K562 (cell line): ENCODE data around the gene ZNHIT3. TPM values are rescaled to one million over a fixed set of nuclear protein-coding genes. Genes with fewer than 3 reads are reported as not detected.
A peak's percentile ranks its signal among the peaks of the same experiment; 100 is the strongest.

ENCODE experiments used
- ATAC-seq: fragments of 200-7000 bp; cut with Tn5 transposase; 3 replicates; pipeline ENCODE4 v1.9.1; 2020; ENCODE audit warnings: moderate library complexity
- BruUV-seq: library from RNA; stranded (reverse); fragments of 400-500 nt; replicated peaks from 2 replicates; lab custom pipeline; 2021; lab: Mats Ljungman, UMichigan
- CTCF ChIA-PET: fragments of 300-600 bp; formaldehyde crosslinking; extraction: SDS; loops from one replicate; lab custom pipeline; 2021; ENCODE audit warnings: low intra/inter-chr PET ratio; lab: Yijun Ruan, JAX
- POLR2A ChIA-PET: fragments of 300-600, 350-650 bp; sonication (Branson Sonifier 250); formaldehyde crosslinking; extraction: SDS; loops from one replicate; lab custom pipeline; 2021; ENCODE audit warnings: antibody characterized with exemption, inconsistent platforms; lab: Yijun Ruan, JAX
- DNase-seq, 4 experiments: peaks; one replicate each; pipeline versions ENCODE4 v3.0.0 to v3.0.0-alpha.2; 2011 to 2018; ENCODE audit warnings: low spot score in 3 of 4, mixed read lengths in 3 of 4; ENCODE audit errors: extremely low read depth in 1 of 4
- FAIRE-seq: peaks from 2 replicates; lab custom pipeline; 2011; peaks lifted over from hg19 to GRCh38; lab: Jason Lieb, UNC
- H2AFZ ChIP-seq: 2 replicates; pipeline ENCODE4 v1.6.0; 2011; ENCODE audit warnings: low read depth, low read length, control low read depth, inconsistent platforms
- H3K27ac ChIP-seq: fragments of 200-600 bp; 3 replicates; pipeline ENCODE4 v1.8.0; 2011; ENCODE audit warnings: low read depth, mild to moderate bottlenecking, control low read depth, inconsistent platforms, low read length, moderate library complexity, mixed read lengths; ENCODE audit errors: extremely low read depth
- H3K27me3 ChIP-seq, 2 experiments: fragments of 300-600 bp in 1 of 2; 2 replicates in 1 of 2; 3 replicates in 1 of 2; pipeline versions ENCODE4 v1.6.0 to v1.8.0; 2011; ENCODE audit warnings: inconsistent platforms in 2 of 2, low read length in 2 of 2, mild to moderate bottlenecking in 1 of 2, mixed read lengths in 1 of 2, moderate library complexity in 1 of 2; ENCODE audit not compliant: control insufficient read depth in 2 of 2, insufficient read depth in 2 of 2
- H3K36me3 ChIP-seq: fragments of 300-600 bp; 3 replicates; pipeline ENCODE4 v1.8.0; 2011; ENCODE audit warnings: mild to moderate bottlenecking, low read length, inconsistent platforms; ENCODE audit not compliant: control insufficient read depth, insufficient read depth
- H3K4me1 ChIP-seq, 2 experiments: fragments of 200-600 bp in 1 of 2; replicated peaks in 1 of 2; 2 replicates in 1 of 2; 3 replicates in 1 of 2; pipeline versions ENCODE4 v1.5.1 to v1.8.0; 2011; ENCODE audit warnings: inconsistent platforms in 2 of 2, low read length in 2 of 2, mild to moderate bottlenecking in 1 of 2, mixed read lengths in 1 of 2, moderate library complexity in 1 of 2; ENCODE audit not compliant: control insufficient read depth in 2 of 2, insufficient read depth in 2 of 2
- H3K4me2 ChIP-seq: 2 replicates; pipeline ENCODE4 v1.6.1; 2011; ENCODE audit warnings: low read length, control low read depth, inconsistent platforms, mixed read lengths; ENCODE audit not compliant: insufficient read depth
- H3K4me3 ChIP-seq: fragments of 200-600 bp; sonication (generic), shearing (Covaris generic); 2 replicates; pipeline ENCODE4 v1.5.1; 2016; ENCODE audit warnings: control low read depth, inconsistent platforms
- H3K79me2 ChIP-seq: fragments of 200-600 bp; 3 replicates; pipeline ENCODE4 v1.8.0; 2011; ENCODE audit warnings: low read length, inconsistent platforms; ENCODE audit not compliant: control insufficient read depth, insufficient read depth
- H3K9ac ChIP-seq, 2 experiments: 2 replicates each; pipeline versions ENCODE4 v1.6.0 to v1.6.1; 2011; ENCODE audit warnings: low read depth in 2 of 2, low read length in 2 of 2, control low read depth in 1 of 2, inconsistent platforms in 1 of 2, mild to moderate bottlenecking in 1 of 2, mixed read lengths in 1 of 2; ENCODE audit not compliant: insufficient read depth in 1 of 2
- H3K9me1 ChIP-seq: one replicate; pipeline ENCODE4 v1.6.0; 2011; ENCODE audit warnings: inconsistent platforms, mild to moderate bottlenecking, low read length, moderate library complexity; ENCODE audit not compliant: control insufficient read depth, insufficient read depth
- H3K9me3 ChIP-seq: replicated peaks from 2 replicates; pipeline ENCODE4 v1.5.1; 2011; ENCODE audit warnings: low read depth, low read length, inconsistent platforms; ENCODE audit not compliant: control insufficient read depth, insufficient read depth
- H4K20me1 ChIP-seq: replicated peaks from 2 replicates; pipeline ENCODE4 v1.6.1; 2011; ENCODE audit warnings: low read length, inconsistent platforms, mixed read lengths; ENCODE audit not compliant: control insufficient read depth, insufficient read depth
- MCM2 ChIP-seq: fragments of 450-650 bp; IDR thresholded peaks from 2 replicates; pipeline ENCODE4 v1.6.1; 2017; ENCODE audit warnings: low read depth, mild to moderate bottlenecking
- POLR2A ChIP-seq: fragments of 450-650 bp; conservative IDR thresholded peaks from 2 replicates; pipeline ENCODE4 v1.6.1; 2016
- SNRNP70 ChIP-seq: fragments of 200-400 bp; formaldehyde crosslinking; optimal IDR thresholded peaks from 2 replicates; pipeline ENCODE3; 2017; ENCODE audit warnings: low read depth, low read length
- ZBTB40 ChIP-seq, 2 experiments: fragments of 450-650 bp in 1 of 2; sonication (generic) in 1 of 2; formaldehyde crosslinking in 1 of 2; IDR thresholded peaks; 2 replicates each; pipeline versions ENCODE4 v1.7.1 to v1.9.0; 2016 to 2022; ENCODE audit warnings: inconsistent platforms in 1 of 2, mild to moderate bottlenecking in 1 of 2, missing genetic modification reagents in 1 of 2
- WGBS: fragments of 100-300 bp; shearing (Covaris generic); methylation state at CpG from one replicate; pipeline ENCODE4 v1.1.6; 2016; ENCODE audit warnings: low coverage, mixed read lengths; ENCODE audit not compliant: insufficient coverage; ENCODE audit errors: missing lambda C conversion rate; 5-methylcytosine and 5-hydroxymethylcytosine counted together
- in situ Hi-C: fragments of 300-500 bp; cut with MboI; formaldehyde crosslinking; loops from 4 replicates; pipeline ENCODE4 v1.15.0; 2018; ENCODE audit warnings: inconsistent platforms, mixed read lengths
- intact Hi-C: fragments of 100-400 bp; cut with micrococcal nuclease; formaldehyde crosslinking; loops from 2 replicates; pipeline ENCODE4 v1.14.2; 2022
- polyA plus RNA-seq, 8 experiments: library from polyadenylated mRNA; depleted of rRNA in 4 of 8; stranded (reverse) in 5 of 8; unstranded in 3 of 8; fragments of >200 nt; fragmentation: Nextera tagmentation in 2 of 8; fragmentation: Illumina TruSeq in 1 of 8; extraction: Ambion mirVana in 2 of 8; extraction: Trizol in 1 of 8; gene quantifications; 2 replicates each; pipeline versions ENCODE4 v1.2.1 to v1.2.3, GENCODE V29; 2011 to 2014; ENCODE audit warnings: inconsistent platforms in 1 of 8, missing spikeins in 1 of 8
- total RNA-seq, 7 experiments: library from RNA; depleted of rRNA in 6 of 7; stranded (reverse); fragments of >200 nt in 6 of 7; fragmentation: Illumina TruSeq in 2 of 7; extraction: Trizol in 2 of 7; gene quantifications; 2 replicates each; pipeline versions ENCODE4 v1.2.1 to v1.2.3, GENCODE V29; 2011 to 2021; ENCODE audit warnings: low replicate concordance in 1 of 7

The ZNHIT3 gene
- total and polyA plus RNA-seq, 9 of the 15 experiments (the other 6 are each of a cell fraction or from before 2014, with no cell fraction given): 45.0 to 300 (median 88.4) TPM

- Histone ChIP-seq H3K4me2 (no peak overlapping the region), H3K9me1 (no peaks in the 10 kb centered on the region), H4K20me1 (peaks cover 13% of the 10 kb centered on the region; the same call in 1 of the 2 replicates), H3K27me3 (no peaks in the 10 kb centered on the region), H3K79me2 (peaks cover 10% of the 10 kb centered on the region), H3K27ac (no peak overlapping the region), H2AFZ (no peak overlapping the region), H3K4me1 (no peaks in the 10 kb centered on the region; a peak in 2 of 5 replicates), H3K9me3 (no peaks in the 10 kb centered on the region), H3K36me3 (peaks cover 97% of the 10 kb centered on the region), H3K9ac (peak overlapping the region in 1 of 2 experiments; percentile 38; a peak in 1 of 4 replicates), H3K4me3 (no peak overlapping the region)
- ATAC-seq (no peak; the same call in 2 of the 3 replicates), FAIRE-seq (no peak), DNase-seq (peak in 2 of 4 experiments; percentile 9 to 12)
- in situ Hi-C loops: loop anchor here (25.0 kb wide), 1 partner anchor 534 kb away; no protein-coding TSS in a partner anchor
- intact Hi-C loops: no loop called here
- ChIA-PET CTCF (no interaction called here), POLR2A (interaction anchor here (0.6 to 2.4 kb wide), 3 partner anchors 9 to 1840 kb away, joined by 3 to 10 read pairs (median 5); partner anchors contain the start of gene ZNHIT3)
- 87% methylated on average over 9 of the region's 9 CpGs for WGBS
- TF ChIP-seq MCM2: no peak
- TF ChIP-seq SNRNP70: no peak
- TF ChIP-seq ZBTB40 (IDR thresholded peaks at IDR 0.05): peak; percentile 73
- no peak for TF ChIP-seq ZBTB40 (CRISPR knock-in tag; IDR thresholded peaks at IDR 0.05)
- peak; percentile 50 for TF ChIP-seq POLR2A
- no TSS peak for BruUV-seq
Measured at GRCh38 chr17:36496018-36496789, 9.7 kb downstream of the ZNHIT3 start.
